AG09319 (cell line): ENCODE results near the gene APOE.
"Not testable (repeated sequence)": the region's sequence is repeated elsewhere in the genome, so short reads cannot be mapped to it uniquely, and the experiment has no call there.

Source experiments
- DNase-seq: peaks from one replicate; pipeline ENCODE4 v3.0.0-alpha.2; 2010; ENCODE audit warnings: low read depth; ENCODE audit errors: extremely low read depth
- TF ChIP-seq, protein P1 (sequence below): IDR thresholded peaks from 2 replicates; pipeline ENCODE4 v1.5.1; 2011; ENCODE audit warnings: low read depth, mild to moderate bottlenecking, inconsistent platforms, low read length, moderate library complexity

Gene APOE

DNA sequence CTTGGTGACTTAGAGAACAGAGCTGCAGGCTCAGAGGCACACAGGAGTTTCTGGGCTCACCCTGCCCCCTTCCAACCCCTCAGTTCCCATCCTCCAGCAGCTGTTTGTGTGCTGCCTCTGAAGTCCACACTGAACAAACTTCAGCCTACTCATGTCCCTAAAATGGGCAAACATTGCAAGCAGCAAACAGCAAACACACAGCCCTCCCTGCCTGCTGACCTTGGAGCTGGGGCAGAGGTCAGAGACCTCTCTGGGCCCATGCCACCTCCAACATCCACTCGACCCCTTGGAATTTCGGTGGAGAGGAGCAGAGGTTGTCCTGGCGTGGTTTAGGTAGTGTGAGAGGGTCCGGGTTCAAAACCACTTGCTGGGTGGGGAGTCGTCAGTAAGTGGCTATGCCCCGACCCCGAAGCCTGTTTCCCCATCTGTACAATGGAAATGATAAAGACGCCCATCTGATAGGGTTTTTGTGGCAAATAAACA lies 18.7 kb downstream of the APOE start:
- TF ChIP-seq, protein P1, sequence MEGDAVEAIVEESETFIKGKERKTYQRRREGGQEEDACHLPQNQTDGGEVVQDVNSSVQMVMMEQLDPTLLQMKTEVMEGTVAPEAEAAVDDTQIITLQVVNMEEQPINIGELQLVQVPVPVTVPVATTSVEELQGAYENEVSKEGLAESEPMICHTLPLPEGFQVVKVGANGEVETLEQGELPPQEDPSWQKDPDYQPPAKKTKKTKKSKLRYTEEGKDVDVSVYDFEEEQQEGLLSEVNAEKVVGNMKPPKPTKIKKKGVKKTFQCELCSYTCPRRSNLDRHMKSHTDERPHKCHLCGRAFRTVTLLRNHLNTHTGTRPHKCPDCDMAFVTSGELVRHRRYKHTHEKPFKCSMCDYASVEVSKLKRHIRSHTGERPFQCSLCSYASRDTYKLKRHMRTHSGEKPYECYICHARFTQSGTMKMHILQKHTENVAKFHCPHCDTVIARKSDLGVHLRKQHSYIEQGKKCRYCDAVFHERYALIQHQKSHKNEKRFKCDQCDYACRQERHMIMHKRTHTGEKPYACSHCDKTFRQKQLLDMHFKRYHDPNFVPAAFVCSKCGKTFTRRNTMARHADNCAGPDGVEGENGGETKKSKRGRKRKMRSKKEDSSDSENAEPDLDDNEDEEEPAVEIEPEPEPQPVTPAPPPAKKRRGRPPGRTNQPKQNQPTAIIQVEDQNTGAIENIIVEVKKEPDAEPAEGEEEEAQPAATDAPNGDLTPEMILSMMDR: no peak
- DNase-seq: no peak

DNA sequence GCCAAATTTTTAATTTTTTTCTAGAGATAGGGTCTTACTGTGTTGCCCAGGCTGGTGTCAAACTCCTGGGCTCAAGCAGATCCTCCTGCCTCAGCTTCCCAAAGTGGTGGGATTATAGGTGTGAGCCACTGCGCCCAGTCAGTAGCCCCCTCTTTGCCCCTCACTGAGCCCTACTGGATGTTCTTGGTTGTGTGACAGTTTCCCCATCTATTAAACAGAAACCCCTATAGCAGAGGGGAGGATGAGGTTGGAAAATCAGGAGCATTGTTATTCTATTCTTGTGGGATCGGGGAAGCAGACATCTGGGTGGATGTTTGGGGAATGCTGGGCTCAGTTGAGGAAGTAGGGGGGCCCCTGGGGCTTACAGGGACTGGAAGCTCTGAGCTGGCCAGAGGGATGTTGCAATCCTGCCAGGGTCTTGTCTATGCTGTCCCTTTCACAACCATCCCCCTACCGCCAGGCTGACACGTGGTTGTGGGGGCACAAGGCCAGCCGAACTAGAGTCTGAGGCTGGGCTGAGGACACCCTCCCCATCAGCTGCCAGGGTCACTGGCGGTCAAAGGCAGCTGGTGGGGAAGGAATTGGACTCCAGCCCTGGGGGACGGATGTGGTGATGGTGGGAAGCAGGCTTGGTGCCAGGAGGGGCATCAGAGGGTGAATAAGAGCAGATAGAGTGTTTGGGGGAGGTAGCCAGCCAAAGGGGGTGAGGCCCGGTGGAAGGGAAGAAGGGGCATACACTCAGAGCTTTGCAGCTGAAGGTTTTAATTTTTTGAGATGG lies 19.7 kb downstream of the APOE start:
- DNase-seq: no peak
- TF ChIP-seq, protein P1: no peak

DNA sequence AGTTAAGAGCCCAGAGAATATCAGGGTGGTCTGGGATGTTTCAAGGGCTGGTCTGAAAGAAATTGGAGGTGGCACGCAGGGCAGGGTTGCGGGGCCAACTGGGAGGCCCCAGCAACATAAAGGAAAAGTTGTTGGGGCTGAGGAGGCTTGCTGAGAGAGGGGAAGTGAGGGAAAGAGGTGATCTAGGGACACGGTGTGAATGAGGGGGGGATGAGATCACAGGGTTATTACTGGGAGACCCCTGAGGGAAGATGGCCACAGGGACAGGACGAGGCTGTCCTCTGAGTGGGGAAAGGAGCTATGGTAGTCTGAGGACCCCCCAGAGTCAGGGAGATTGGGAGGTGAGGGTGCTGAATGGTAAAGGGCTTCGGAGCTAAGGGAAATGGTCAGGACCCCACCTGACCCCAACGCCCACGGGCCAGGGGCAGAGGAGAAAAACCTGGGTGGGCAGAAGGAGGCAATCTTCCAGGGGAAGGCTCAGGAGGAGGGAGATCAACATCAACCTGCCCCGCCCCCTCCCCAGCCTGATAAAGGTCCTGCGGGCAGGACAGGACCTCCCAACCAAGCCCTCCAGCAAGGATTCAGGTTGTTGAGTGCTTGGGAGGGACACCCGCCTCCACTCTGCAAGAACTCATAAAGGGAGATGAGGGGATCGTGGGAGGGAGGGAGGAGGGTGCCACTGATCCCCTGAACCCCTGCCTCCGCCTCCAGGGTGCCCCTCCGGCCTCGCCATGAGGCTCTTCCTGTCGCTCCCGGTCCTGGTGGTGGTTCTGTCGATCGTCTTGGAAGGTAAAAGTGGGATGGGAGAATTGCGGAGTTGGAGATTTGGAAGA lies 20.9 kb downstream of the APOE start:
- DNase-seq: not testable (repeated sequence)

DNA sequence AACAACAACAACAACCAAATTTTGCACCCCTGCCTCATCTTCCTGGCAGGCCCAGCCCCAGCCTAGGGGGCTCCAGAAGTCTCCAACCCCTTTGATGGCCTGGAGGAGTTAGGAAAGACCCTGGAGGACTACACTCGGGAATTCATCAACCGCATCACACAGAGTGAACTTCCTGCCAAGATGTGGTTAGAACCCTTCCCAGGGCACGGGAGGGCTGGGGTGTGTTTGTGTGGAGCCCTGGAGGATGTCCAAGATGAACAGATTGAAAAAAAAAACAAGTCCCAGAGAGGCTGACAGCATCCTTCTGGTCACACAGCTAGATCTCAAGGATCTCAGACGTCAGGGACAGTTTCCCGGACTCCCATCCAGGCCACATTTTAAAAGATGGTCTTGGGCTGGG lies 22.1 kb downstream of the APOE start:
- no peak for DNase-seq
- TF ChIP-seq, protein P1: no peak

DNA sequence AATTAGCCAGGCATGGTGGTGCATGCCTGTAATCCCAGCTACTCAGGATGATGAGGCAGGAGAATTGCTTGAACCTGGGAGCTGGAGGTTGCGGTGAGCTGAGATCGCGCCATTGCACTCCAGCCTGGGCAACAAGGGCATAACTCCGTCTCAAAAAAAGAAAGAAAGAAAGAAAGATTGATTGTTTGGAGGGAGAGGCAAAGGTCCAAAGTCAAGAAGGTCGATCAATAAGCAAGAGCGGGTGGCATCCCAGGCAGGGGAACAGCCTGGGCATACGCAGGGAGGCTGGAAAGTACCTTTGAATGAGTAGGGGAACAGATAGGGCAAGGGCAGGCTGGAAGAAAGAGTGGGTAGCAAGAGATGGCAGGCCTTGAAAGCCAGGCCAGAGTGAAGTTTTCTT lies 24.5 kb downstream of the APOE start:
- DNase-seq: no peak
- TF ChIP-seq, protein P1: no peak

DNA sequence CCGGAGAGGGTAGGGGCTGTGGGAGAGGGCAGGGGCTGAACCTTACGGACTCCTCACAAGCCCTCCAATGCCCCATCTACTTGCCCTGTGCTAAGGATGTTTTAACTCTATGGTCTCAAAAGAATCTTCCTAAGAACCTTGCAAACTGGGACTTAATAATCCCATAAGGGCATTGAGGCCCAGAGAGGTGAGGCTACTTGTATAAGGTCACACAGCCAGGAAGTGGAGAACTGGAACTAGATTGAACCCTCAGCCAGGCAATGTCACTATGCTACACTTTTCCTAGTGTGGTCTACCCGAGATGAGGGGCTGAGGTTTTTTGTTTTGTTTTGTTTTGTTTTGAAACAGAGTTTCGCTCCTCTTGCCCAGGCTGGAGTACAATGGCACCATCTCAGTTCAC lies 25.9 kb downstream of the APOE start:
- TF ChIP-seq, protein P1: no peak

DNA sequence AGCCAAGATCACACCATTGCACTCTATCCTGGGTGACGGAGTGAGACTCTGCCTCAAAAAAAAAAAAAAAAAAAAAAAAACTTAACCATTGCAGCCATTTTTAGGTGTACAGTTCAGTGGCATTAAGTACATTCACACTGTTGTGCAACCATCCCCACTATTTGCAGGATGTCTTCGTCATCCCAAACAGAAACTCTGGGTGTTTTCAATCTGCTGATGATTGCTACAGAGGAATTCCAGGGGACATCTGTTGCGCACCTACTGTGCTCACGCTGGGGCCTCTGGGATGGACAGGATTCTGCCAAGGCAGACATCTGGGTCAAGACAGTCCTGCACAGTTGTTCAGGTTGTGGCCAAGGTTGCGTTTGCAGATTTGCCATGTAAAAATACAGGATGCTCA lies 34.1 kb downstream of the APOE start:
- DNase-seq: no peak
- TF ChIP-seq, protein P1: no peak

More for the DNA sequence above, 25.9 kb downstream of the APOE start:
- no peak for DNase-seq
